Fibroblast of pulmonary artery (primary cell): ENCODE results near the gene ARID1A.
"Not testable (repeated sequence)": the region's sequence is repeated elsewhere in the genome, so short reads cannot be mapped to it uniquely, and the experiment has no call there.

Experiments
- DNase-seq: peaks from one replicate; pipeline ENCODE4 v3.0.0-alpha.2; 2010; ENCODE audit warnings: low read depth
- H3K4me3 ChIP-seq: replicated peaks from 2 replicates; pipeline ENCODE4 v1.5.1; 2011; ENCODE audit warnings: low read depth, mild to moderate bottlenecking, control low read depth, low read length, moderate library complexity
- CTCF ChIP-seq: IDR thresholded peaks from 2 replicates; pipeline ENCODE4 v1.5.1; 2011; ENCODE audit warnings: mild to moderate bottlenecking, control low read depth, low read length, inconsistent platforms; ENCODE audit errors: missing control alignments

ARID1A gene

GRCh38 chr1:26721669-26722355 lies 26.0 kb downstream of the ARID1A start:
- DNase-seq: no peak
- TF ChIP-seq CTCF: no peak
- no peak overlapping the region for H3K4me3 ChIP-seq

DNA sequence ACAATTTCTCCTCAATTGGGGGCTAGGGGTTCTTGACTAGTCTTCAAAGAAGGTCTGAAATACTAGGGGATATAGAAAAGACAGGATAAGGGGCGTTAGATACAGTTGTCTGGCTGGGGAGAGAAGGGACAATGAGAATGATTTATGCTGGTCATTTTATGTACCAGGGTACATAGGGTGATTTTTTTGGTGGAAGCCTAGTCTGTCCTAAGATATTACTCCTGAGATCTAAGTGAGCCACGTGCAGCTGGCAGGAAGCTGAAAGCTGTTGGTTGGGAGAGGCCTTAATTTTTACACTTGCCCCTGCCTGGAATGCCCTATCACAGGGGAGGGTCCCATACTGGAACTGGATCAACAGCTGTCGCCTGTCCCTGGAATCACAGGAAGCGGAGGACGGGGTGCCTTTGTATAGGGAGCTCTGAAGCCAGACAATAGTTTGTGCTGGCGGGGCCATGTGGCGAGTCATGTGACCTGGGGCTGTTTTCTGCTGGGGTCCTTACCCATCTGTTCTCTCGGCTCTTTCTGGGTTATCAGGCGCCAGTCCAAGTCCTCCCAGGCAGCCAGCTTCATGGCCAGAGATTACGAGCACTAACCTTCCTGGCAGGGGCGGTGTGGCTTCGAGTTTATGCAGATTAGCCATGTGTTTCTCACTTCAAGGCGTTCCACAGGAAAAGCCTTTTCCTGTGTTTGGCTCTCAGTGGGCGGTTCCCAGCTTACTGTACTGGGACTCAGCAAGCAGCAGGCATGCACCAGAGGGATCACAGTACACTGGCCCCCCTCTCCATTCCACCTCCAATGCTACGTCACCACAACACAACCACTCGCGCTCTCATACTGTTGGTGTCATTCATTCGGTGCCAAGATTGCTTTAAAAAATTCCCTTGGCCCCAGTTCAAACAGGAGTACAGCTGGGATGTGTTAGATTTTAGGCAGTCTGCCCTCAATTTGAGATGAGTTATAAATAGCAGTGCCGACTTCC lies 27.5 kb downstream of the ARID1A start:
- TF ChIP-seq CTCF: no peak
- H3K4me3 ChIP-seq: no peak overlapping the region
- peak; percentile 99 for DNase-seq

DNA sequence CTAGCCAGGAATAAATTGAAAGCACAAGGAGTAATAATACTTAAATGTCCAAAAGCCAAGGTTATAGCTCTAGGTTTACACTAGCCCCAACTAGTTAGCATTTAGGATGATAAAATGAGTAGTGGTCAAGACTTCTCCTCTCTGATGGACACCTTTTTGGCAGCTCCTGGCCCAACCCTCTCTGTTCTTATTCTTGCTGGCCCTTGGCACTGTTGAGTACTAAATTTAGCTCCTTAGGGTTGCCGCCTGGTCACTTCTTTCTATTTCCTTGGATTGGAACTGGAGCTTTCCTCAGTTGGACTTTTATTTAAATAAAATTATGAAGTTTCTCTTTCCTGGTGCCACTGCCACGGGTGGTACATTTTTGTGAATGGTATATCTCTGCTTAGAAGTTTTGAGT lies 28.3 kb downstream of the ARID1A start:
- H3K4me3 ChIP-seq: no peak overlapping the region
- no peak for TF ChIP-seq CTCF
- no peak for DNase-seq

GRCh38 chr1:26724926-26725325 lies 29.1 kb downstream of the ARID1A start:
- H3K4me3 ChIP-seq: no peak overlapping the region
- no peak for DNase-seq
- no peak for TF ChIP-seq CTCF

- not testable (repeated sequence) for DNase-seq, H3K4me3 ChIP-seq
Measured at GRCh38 chr1:26725904-26726303, 30.1 kb downstream of the ARID1A start.

DNA sequence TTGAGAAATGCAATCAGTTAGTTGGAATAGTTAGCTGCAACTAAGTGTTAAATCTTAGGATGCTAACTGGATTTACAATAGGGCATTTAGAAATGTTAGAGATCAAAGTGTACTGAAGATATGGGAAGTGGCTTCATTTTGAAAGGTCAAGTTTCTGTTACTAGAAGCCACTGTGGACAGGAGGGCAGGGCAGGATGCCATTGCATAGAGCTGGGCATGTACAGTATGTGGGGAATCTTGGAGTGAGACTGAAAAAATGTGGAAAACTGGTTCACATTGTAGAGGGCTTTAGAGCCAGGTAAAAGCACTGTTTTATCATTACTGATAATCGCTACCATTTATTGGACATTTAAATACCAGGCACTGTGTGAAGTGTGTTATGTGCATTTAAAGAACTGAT lies 31.0 kb downstream of the ARID1A start:
- TF ChIP-seq CTCF: no peak
- no peak for DNase-seq
- no peak overlapping the region for H3K4me3 ChIP-seq

GRCh38 chr1:26727476-26727875 lies 31.7 kb downstream of the ARID1A start:
- no peak for DNase-seq
- TF ChIP-seq CTCF: no peak
- H3K4me3 ChIP-seq: no peak overlapping the region
